ENCODE data around the gene DAGLA. TPM values are rescaled to one million over a fixed set of nuclear protein-coding genes. Genes with fewer than 3 reads are reported as not detected.

DAGLA gene
- total RNA-seq, 1 experiment from 2014 or later, result 3.1 TPM

- TF ChIP-seq PRDM15 (CRISPR knock-in tag; IDR thresholded peaks at IDR 0.05) (no peak), NFATC4 (CRISPR knock-in tag; IDR thresholded peaks at IDR 0.05) (no peak), ZNF281 (CRISPR knock-in tag; IDR thresholded peaks at IDR 0.05) (no peak), ZNF671 (CRISPR knock-in tag; IDR thresholded peaks at IDR 0.05) (no peak), ZBTB43 (CRISPR knock-in tag; IDR thresholded peaks at IDR 0.05) (no peak), ZNF425 (CRISPR knock-in tag; conservative IDR thresholded peaks at IDR 0.05) (no peak)
These were observed 16.4 kb downstream of the DAGLA start (continued) for GRCh38 chr11:61696602-61697001.

- TF ChIP-seq ZNF423 (CRISPR knock-in tag; IDR thresholded peaks at IDR 0.05) (no peak), FOXP4 (CRISPR knock-in tag; IDR thresholded peaks at IDR 0.05) (no peak), IRF1 (CRISPR knock-in tag; IDR thresholded peaks at IDR 0.05) (no peak), CDX4 (CRISPR knock-in tag; IDR thresholded peaks at IDR 0.05; ENCODE audit: borderline replicate concordance) (no peak), CBFB (CRISPR knock-in tag; IDR thresholded peaks at IDR 0.05; ENCODE audit: low read depth) (no peak), GABPB1 (CRISPR knock-in tag; IDR thresholded peaks at IDR 0.05) (no peak), IRF2 (CRISPR knock-in tag; IDR thresholded peaks at IDR 0.05; ENCODE audit: borderline replicate concordance, low read depth) (no peak), ERG (CRISPR knock-in tag; IDR thresholded peaks at IDR 0.05) (no peak), USF1 (CRISPR knock-in tag; IDR thresholded peaks at IDR 0.05) (no peak), ZBTB43 (CRISPR knock-in tag; IDR thresholded peaks at IDR 0.05) (no peak), ZNF263 (CRISPR knock-in tag; IDR thresholded peaks at IDR 0.05; ENCODE audit: low read depth) (no peak)
- Mint-ChIP-seq H3K27me3 (ENCODE audit: low read depth) (no peaks in the 10 kb centered on the region; the same call in 1 of the 2 replicates), H3K9me3 (no peaks in the 10 kb centered on the region), H3K27ac (no peak overlapping the region), H3K4me3 (no peak overlapping the region), H3K36me3 (no peaks in the 10 kb centered on the region), H3K4me1 (peaks cover 45% of the 10 kb centered on the region)
- DNase-seq (ENCODE audit: low spot score) (no peak), ATAC-seq (no peak)
- CTCF ChIA-PET, result interaction anchor here (1.1 to 2.2 kb wide), 4 partner anchors 13 to 91 kb away, joined by 3 to 13 read pairs (median 4); no protein-coding TSS in a partner anchor
- POLR2A ChIA-PET, result no interaction called here
These were observed 16.9 kb downstream of the DAGLA start for GRCh38 chr11:61697078-61697502.

Measured in WTC11 (cell line).